Transverse colon (tissue), 4 donors: ENCODE results near the gene PIGU. TPM values are rescaled to one million over a fixed set of nuclear protein-coding genes. Genes with fewer than 3 reads are reported as not detected.
A peak's percentile ranks its signal among the peaks of the same experiment; 100 is the strongest.
"Not testable (repeated sequence)": the region's sequence is repeated elsewhere in the genome, so short reads cannot be mapped to it uniquely, and the experiment has no call there.

Experiments used
- DNase-seq: peaks from one replicate; pipeline ENCODE4 v3.0.0-alpha.2; 2019
- H3K27ac ChIP-seq, 4 donors: fragments of 200-600 bp; sonication (generic); 2 replicates each; pipeline ENCODE4 v1.5.1; 2016 to 2018; ENCODE audit warnings: inconsistent platforms in 4 of 4
- H3K27me3 ChIP-seq: fragments of 200-600 bp; sonication (generic); 2 replicates; pipeline ENCODE4 v1.5.1; 2017; ENCODE audit warnings: inconsistent platforms
- H3K36me3 ChIP-seq, 4 donors: fragments of 200-600 bp; sonication (generic); 2 replicates each; pipeline ENCODE4 v1.5.1; 2017 to 2019; ENCODE audit warnings: inconsistent platforms in 4 of 4
- H3K4me1 ChIP-seq, 4 donors: fragments of 200-600 bp; sonication (generic); 2 replicates each; pipeline ENCODE4 v1.5.1; 2017 to 2020; ENCODE audit warnings: inconsistent platforms in 4 of 4
- H3K4me3 ChIP-seq, 4 donors: fragments of 200-600 bp; sonication (generic); 1 replicate in 1 of 4; 2 replicates in 3 of 4; pipeline versions ENCODE4 v1.5.1 to v1.6.1; 2017 to 2019; ENCODE audit warnings: inconsistent platforms in 4 of 4
- H3K9me3 ChIP-seq, 2 donors: fragments of 200-600 bp; sonication (generic); 2 replicates each; pipeline ENCODE4 v1.5.1; 2017 to 2019; ENCODE audit warnings: inconsistent platforms in 2 of 2
- EP300 ChIP-seq: sonication (generic); formaldehyde crosslinking; IDR thresholded peaks from one replicate; pipeline ENCODE4 v1.6.1; 2017; ENCODE audit warnings: antibody characterized with exemption, low read depth
- POLR2A ChIP-seq: fragments of 450-650 bp; IDR thresholded peaks from one replicate; pipeline ENCODE4 v1.6.1; 2016; ENCODE audit warnings: antibody characterized with exemption, mild to moderate bottlenecking, moderate library complexity
- POLR2AphosphoS5 ChIP-seq, 3 donors: sonication (generic); formaldehyde crosslinking; IDR thresholded peaks; one replicate each; pipeline ENCODE4 v1.6.1; 2016; ENCODE audit warnings: antibody characterized with exemption in 3 of 3
- WGBS, 2 donors: methylation state at CpG; one replicate each; pipeline ENCODE4 v1.1.5; 2018; ENCODE audit warnings: low coverage in 1 of 2; 5-methylcytosine and 5-hydroxymethylcytosine counted together
- in situ Hi-C, 4 donors: fragments of 200-750 bp; cut with MboI; loops; one replicate each; pipeline versions ENCODE4 v1.15.0 to v1.15.1; 2017; ENCODE audit warnings: low sequenced_read_pairs in 3 of 4, low pct_ligation_motif_present in 1 of 4, low pct_unique_long_range_greater_than_20kb in 1 of 4
- intact Hi-C: fragments of 100-400 bp; cut with DNase I; formaldehyde crosslinking; loops from one replicate; pipeline ENCODE4 v1.15.1; 2023; ENCODE audit warnings: low total_unique reads
- total RNA-seq, 4 donors: library from RNA; depleted of rRNA; stranded (reverse); fragments of >200 nt; gene quantifications; one replicate each; pipeline ENCODE4 v1.1.0, GENCODE V29; 2016
- TF ChIP-seq, protein P1 (sequence below), 5 experiments: fragments of 200-600 bp in 3 of 5; fragments of 450-650 bp in 2 of 5; sonication (generic) in 3 of 5; IDR thresholded peaks; 1 replicate in 2 of 5; 2 replicates in 3 of 5; pipeline ENCODE4 v1.5.1; 2016 to 2017; ENCODE audit warnings: antibody characterized with exemption in 5 of 5, inconsistent platforms in 3 of 5, mild to moderate bottlenecking in 2 of 5, moderate library complexity in 1 of 5

PIGU gene
- total RNA-seq, 4 donors from 2014 or later: 4.1 to 28.7 (median 16.8) TPM

DNA sequence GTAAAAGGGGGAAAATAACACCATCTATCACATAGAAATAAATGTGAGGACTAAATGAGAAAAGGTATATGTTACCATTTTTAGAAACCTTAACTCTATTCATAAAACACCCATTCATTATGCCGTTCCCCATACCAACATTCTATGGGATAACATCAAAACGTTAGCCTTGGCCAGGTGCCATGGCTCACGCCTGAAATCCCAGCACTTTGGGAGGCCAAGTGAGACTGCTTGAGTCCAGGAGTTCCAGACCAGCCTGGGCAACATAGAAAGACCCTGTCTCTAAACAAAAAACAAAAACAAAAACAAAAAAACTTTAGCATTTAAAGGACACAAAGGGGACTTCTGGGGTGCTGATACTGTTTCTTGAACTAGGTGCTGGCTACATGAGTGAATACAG lies 1.3 kb downstream of the PIGU start:
- H3K4me3 ChIP-seq: no peak overlapping the region
- no peaks in the 10 kb centered on the region for H3K36me3 ChIP-seq
- no peak for TF ChIP-seq POLR2AphosphoS5 (IDR thresholded peaks at IDR 0.05)
- no peak for TF ChIP-seq EP300
- TF ChIP-seq POLR2A: no peak
- TF ChIP-seq, protein P1, sequence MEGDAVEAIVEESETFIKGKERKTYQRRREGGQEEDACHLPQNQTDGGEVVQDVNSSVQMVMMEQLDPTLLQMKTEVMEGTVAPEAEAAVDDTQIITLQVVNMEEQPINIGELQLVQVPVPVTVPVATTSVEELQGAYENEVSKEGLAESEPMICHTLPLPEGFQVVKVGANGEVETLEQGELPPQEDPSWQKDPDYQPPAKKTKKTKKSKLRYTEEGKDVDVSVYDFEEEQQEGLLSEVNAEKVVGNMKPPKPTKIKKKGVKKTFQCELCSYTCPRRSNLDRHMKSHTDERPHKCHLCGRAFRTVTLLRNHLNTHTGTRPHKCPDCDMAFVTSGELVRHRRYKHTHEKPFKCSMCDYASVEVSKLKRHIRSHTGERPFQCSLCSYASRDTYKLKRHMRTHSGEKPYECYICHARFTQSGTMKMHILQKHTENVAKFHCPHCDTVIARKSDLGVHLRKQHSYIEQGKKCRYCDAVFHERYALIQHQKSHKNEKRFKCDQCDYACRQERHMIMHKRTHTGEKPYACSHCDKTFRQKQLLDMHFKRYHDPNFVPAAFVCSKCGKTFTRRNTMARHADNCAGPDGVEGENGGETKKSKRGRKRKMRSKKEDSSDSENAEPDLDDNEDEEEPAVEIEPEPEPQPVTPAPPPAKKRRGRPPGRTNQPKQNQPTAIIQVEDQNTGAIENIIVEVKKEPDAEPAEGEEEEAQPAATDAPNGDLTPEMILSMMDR (IDR thresholded peaks at IDR 0.05): no peak
- DNase-seq: no peak
- intact Hi-C loops (no loop called here), in situ Hi-C loops (no loop called here)
- peaks cover 5 to 17% (median 14%) of the 10 kb centered on the region in 4 donors for H3K4me1 ChIP-seq
- WGBS, 2 donors: 10 to 42% methylated on average over 3 of the region's 3 CpGs
- no peaks in the 10 kb centered on the region for H3K9me3 ChIP-seq
- peak overlapping the region in 1 of 4 donors; percentile 83 for H3K27ac ChIP-seq
- no peaks in the 10 kb centered on the region for H3K27me3 ChIP-seq

DNA sequence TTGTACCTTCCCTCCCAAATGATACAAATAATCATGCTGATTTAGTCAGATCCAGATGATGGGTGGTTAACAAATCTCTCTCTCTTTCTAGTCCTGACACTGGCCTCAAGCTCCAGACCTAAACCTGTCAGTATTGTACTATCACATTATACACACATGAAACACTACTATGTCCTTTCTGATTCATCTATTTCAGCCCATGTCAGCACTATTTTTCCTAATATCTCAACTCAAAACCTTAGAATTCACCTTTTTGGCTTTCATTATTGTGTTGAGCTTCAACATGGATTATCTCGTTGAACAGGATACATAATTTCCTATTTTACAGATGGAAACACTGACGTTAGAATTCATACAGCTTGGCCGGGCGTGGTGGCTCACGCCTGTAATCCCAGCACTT lies 3.5 kb downstream of the PIGU start:
- in situ Hi-C loops (no loop called here), intact Hi-C loops (no loop called here)
- TF ChIP-seq POLR2A (no peak), EP300 (no peak), POLR2AphosphoS5 (IDR thresholded peaks at IDR 0.05) (no peak)
- TF ChIP-seq, protein P1 (IDR thresholded peaks at IDR 0.05): no peak
- Histone ChIP-seq H3K4me3 (no peak overlapping the region), H3K9me3 (no peaks in the 10 kb centered on the region), H3K27me3 (no peaks in the 10 kb centered on the region), H3K27ac (no peak overlapping the region), H3K36me3 (no peaks in the 10 kb centered on the region), H3K4me1 (peaks cover 5 to 17% (median 14%) of the 10 kb centered on the region in 4 donors)
- 84 to 91% methylated on average over 5 of the region's 5 CpGs for WGBS, 2 donors
- no peak for DNase-seq

DNA sequence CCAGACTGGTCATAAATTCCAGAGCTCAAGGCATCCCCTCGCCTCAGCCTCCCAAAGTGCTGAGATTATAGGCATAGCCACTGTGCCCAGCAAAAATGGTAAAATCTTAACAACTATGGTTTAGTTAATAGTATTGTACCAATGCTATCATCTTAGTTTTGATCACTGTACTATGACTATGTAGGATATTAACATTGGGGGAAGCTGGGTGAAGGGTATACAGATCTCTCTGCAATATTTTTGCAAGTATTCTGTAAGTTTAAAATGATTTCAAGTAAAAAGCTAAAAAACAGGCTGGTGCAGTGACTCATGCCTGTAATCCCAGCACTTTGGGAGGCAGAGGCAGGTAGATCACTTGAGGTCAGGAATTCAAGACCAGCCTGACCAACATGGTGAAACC lies 7.8 kb downstream of the PIGU start:
- intact Hi-C loops: no loop called here
- Histone ChIP-seq H3K4me3 (no peak overlapping the region), H3K9me3 (no peaks in the 10 kb centered on the region), H3K27me3 (no peaks in the 10 kb centered on the region), H3K36me3 (no peaks in the 10 kb centered on the region), H3K4me1 (no peaks in the 10 kb centered on the region), H3K27ac (no peak overlapping the region)
- WGBS, 2 donors: 100% methylated on average over 1 of the region's 1 CpG; no CpG with 5 or more reads in 1 of the 2 donors
- in situ Hi-C loops: no loop called here
- DNase-seq: no peak
- TF ChIP-seq POLR2A (no peak), EP300 (no peak), POLR2AphosphoS5 (IDR thresholded peaks at IDR 0.05) (no peak)
- TF ChIP-seq, protein P1 (IDR thresholded peaks at IDR 0.05): no peak

DNA sequence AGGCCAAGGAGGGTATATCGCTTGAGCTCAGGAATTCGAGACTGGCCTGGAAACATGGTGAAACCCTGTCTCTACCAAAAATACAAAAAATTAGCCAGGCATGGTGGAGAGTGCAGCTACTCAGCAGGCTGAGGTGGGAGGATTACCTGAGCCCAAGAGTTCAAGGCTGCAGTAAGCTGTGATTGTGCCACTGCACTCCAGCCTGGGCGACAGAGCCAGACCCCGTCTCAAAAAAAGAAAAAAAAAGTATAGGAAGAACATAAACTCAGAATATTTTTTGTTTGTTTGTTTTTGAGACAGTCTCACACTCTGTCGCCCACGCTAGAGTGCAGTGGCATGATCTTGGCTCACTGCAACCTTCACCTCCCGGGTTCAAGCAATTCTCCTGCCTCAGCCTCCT lies 12.1 kb downstream of the PIGU start:
- H3K36me3 ChIP-seq, in situ Hi-C loops, H3K4me3 ChIP-seq, H3K4me1 ChIP-seq, intact Hi-C loops, DNase-seq, H3K9me3 ChIP-seq, H3K27ac ChIP-seq, H3K27me3 ChIP-seq: not testable (repeated sequence)
- 97 to 98% methylated on average over 7 of the region's 7 CpGs for WGBS, 2 donors

DNA sequence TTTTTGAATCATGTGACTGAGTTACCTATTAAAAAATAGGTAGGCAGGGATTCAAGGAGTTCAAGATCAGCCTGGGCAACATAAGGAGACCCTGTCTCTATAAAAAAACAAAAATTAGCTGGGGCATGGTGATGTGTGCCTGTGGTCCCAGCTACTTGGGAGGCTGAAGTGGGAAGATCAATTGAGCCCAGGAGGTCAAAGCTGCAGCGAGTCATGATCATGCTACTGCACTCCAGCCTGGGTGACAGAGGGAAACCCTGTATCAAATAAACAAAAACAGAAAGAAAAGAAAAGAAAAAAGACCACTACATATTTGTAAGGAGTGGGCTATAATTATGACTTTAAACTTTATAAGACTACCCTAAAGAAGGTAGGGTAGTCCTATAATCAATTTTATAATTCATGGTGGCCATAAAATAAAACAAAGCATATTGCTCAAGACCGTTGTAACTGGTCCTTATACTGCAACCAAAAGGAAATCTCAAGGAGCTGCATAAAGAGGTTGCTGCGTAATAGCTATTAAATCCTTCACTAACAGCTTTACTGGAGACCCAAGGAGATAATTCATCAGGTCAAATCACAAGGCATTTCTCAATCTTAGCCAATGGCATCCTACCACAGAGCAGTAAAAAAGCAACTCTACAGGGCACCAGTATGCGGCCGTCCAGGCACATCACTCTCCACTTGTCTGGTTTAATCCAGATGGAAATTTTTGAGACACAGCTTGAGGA lies 13.5 kb downstream of the PIGU start:
- no peak overlapping the region for H3K4me3 ChIP-seq
- H3K4me1 ChIP-seq: no peaks in the 10 kb centered on the region
- H3K27me3 ChIP-seq: no peaks in the 10 kb centered on the region
- WGBS, 2 donors: 78 to 100% methylated on average over 3 to 5 of the region's 5 CpGs
- H3K27ac ChIP-seq: no peak overlapping the region
- intact Hi-C loops (no loop called here), in situ Hi-C loops (no loop called here)
- TF ChIP-seq EP300: no peak
- no peaks in the 10 kb centered on the region for H3K36me3 ChIP-seq
- no peak for DNase-seq
- no peaks in the 10 kb centered on the region for H3K9me3 ChIP-seq

DNA sequence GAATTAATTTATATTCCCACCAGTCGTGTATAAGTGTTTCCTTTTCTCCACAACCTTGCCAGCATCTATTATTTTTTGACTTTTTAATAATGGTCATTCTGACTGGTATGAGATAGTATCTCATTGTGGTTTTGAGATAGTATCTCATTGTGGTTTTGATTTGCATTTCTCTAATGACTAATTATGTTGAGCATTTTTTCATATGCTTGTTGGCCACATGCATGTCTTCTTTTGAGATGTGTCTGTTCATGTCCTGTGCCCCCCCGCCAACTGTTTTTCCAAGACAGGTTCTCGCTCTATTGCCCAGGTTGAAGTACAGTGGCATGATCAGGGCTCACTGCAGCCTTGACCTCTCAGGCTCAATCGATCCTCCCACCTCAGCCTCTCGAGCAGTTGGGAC lies 15.1 kb downstream of the PIGU start:
- H3K4me3 ChIP-seq, H3K27ac ChIP-seq, DNase-seq, H3K4me1 ChIP-seq, H3K9me3 ChIP-seq, H3K36me3 ChIP-seq, in situ Hi-C loops, H3K27me3 ChIP-seq, intact Hi-C loops: not testable (repeated sequence)
- WGBS, 2 donors: 76 to 84% methylated on average over 4 to 5 of the region's 5 CpGs

DNA sequence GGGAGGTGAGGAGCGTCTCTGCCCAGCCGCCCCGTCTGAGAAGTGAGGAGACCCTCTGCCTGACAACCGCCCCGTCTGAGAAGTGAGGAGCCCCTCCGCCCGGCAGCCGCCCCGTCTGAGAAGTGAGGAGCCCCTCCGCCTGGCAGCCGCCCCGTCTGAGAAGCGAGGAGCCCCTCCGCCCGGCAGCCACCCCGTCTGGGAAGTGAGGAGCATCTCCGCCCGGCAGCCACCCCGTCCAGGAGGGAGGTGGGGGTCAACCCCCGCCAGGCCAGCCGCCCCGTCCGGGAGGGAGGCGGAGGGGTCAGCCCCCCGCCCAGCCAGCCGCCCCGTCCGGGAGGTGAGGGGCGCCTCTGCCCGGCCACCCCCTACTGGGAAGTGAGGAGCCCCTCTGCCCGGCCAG lies 18.2 kb downstream of the PIGU start:
- H3K4me1 ChIP-seq, H3K4me3 ChIP-seq, H3K27me3 ChIP-seq, H3K9me3 ChIP-seq, intact Hi-C loops, H3K36me3 ChIP-seq, DNase-seq, H3K27ac ChIP-seq, in situ Hi-C loops: not testable (repeated sequence)
- WGBS, 2 donors: no CpG with 5 or more reads among the region's 31 CpGs
